Natural killer cell treated with Interleukin-12 subunit alpha and Interleukin-12 subunit beta and Interleukin-15 and Interleukin-18, amount 100 ng/mL, for 72 hours (primary cell): ENCODE results near the gene PRR16. TPM values are rescaled to one million over a fixed set of nuclear protein-coding genes. Genes with fewer than 3 reads are reported as not detected.

Source experiments
- ATAC-seq, 2 donors: fragments of 150-1000 bp; cut with Tn5 transposase in 1 of 2; sonication (Bioruptor Pico), chemical (Tn5 transposase) in 1 of 2; 2 replicates each; pipeline ENCODE4 v1.10.0; 2021
- DNase-seq: peaks from one replicate; pipeline ENCODE4 v3.0.0; 2022; ENCODE audit warnings: low spot score
- H3K27ac Mint-ChIP-seq, 2 donors: 1 replicate in 1 of 2; 2 replicates in 1 of 2; pipeline ENCODE4 v1.8.0; 2022; ENCODE audit warnings: mixed read lengths in 2 of 2, mild to moderate bottlenecking in 1 of 2, moderate library complexity in 1 of 2
- H3K27me3 Mint-ChIP-seq, 2 donors: 1 replicate in 1 of 2; 2 replicates in 1 of 2; pipeline ENCODE4 v1.8.0; 2022; ENCODE audit warnings: mixed read lengths in 2 of 2
- H3K36me3 Mint-ChIP-seq: one replicate; pipeline ENCODE4 v1.8.0; 2022; ENCODE audit warnings: mixed read lengths
- H3K4me1 Mint-ChIP-seq, 2 donors: 1 replicate in 1 of 2; 2 replicates in 1 of 2; pipeline ENCODE4 v1.8.0; 2022; ENCODE audit warnings: low read depth in 2 of 2, mixed read lengths in 2 of 2, mild to moderate bottlenecking in 1 of 2
- H3K4me3 Mint-ChIP-seq: one replicate; pipeline ENCODE4 v1.8.0; 2022; ENCODE audit warnings: mixed read lengths
- H3K9me3 Mint-ChIP-seq: 2 replicates; pipeline ENCODE4 v1.8.0; 2022; ENCODE audit warnings: mixed read lengths
- total RNA-seq, 2 donors: library from RNA; stranded (reverse); gene quantifications; one replicate each; pipeline ENCODE4 v1.2.3, GENCODE V29; 2022

The PRR16 gene
- total RNA-seq, 2 donors from 2014 or later, result not detected

DNA sequence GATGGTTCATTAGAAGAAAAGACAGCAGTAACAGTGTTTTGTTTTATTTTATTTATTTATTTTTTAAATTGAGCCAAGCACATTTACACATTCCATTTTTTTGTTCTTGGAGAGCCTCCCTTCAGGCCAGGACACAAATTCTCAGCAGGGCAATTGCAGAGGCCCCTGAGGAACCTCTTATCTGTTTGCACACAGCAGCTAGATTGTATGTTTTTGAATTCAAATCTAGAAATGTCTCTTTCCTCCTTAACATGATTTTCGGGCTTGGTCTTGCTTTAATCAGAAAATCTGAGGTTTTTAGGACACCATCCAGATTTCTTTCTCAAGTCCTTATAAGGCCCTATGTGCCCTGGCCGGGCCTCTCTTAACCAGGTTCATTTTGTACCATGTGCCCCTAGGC lies 76.0 kb downstream of the PRR16 start:
- Mint-ChIP-seq H3K4me1 (no peaks in the 10 kb centered on the region), H3K27ac (no peak overlapping the region)

DNA sequence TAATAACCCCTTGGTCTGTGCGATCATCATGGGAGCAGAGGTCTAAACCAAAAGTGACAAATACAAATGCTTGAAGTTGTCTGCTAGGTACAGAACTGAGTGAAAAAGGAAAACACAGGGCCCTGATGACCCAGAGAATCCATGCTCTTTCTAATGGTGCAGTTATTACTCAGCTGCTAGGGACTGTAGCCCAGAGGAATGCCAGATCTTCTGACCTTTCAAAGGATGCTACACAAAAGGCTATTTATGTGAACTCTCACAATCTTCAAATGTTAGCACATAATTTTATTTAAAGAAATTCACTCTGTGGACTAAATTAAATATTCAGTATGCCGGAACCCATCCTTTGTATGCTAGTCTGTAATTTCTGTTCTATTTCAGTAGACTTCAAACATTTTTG lies 79.9 kb downstream of the PRR16 start:
- H3K9me3 Mint-ChIP-seq, result peaks cover 8% of the 10 kb centered on the region
- H3K4me3 Mint-ChIP-seq, result no peak overlapping the region
- DNase-seq (no peak), ATAC-seq (no peak)
- H3K27ac Mint-ChIP-seq, result no peak overlapping the region
- no peaks in the 10 kb centered on the region for H3K27me3 Mint-ChIP-seq
- no peaks in the 10 kb centered on the region for H3K4me1 Mint-ChIP-seq
- no peaks in the 10 kb centered on the region for H3K36me3 Mint-ChIP-seq

More for the DNA sequence above, 76.0 kb downstream of the PRR16 start:
- DNase-seq, result no peak
- peaks cover 4% of the 10 kb centered on the region for H3K9me3 Mint-ChIP-seq
- ATAC-seq, result no peak
- H3K27me3 Mint-ChIP-seq, result no peaks in the 10 kb centered on the region
- H3K4me3 Mint-ChIP-seq, result no peak overlapping the region
- H3K36me3 Mint-ChIP-seq, result no peaks in the 10 kb centered on the region

DNA sequence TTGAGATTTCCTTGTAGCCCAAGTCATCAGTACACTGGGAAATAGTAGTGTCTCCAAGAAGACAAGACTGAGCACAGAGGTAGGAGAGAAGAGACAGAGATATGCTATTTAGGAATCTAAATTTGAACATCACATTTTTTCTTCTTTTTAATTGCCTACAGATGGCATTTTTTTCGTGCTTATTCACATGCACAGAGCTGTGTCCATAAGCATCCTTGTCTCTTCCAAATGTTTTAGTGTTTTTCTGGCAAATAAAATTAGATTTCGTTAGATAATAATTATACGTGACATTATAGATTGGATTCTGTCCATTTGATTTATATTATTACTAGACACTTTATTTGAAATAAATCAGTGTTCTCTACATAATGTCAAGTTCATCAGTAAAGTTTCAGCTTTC lies 80.9 kb downstream of the PRR16 start:
- H3K36me3 Mint-ChIP-seq, result no peaks in the 10 kb centered on the region
- peaks cover 8% of the 10 kb centered on the region for H3K9me3 Mint-ChIP-seq
- no peaks in the 10 kb centered on the region for H3K27me3 Mint-ChIP-seq
- H3K4me3 Mint-ChIP-seq, result no peak overlapping the region
- ATAC-seq (no peak), DNase-seq (no peak)
- H3K4me1 Mint-ChIP-seq, result no peaks in the 10 kb centered on the region
- H3K27ac Mint-ChIP-seq, result no peak overlapping the region

DNA sequence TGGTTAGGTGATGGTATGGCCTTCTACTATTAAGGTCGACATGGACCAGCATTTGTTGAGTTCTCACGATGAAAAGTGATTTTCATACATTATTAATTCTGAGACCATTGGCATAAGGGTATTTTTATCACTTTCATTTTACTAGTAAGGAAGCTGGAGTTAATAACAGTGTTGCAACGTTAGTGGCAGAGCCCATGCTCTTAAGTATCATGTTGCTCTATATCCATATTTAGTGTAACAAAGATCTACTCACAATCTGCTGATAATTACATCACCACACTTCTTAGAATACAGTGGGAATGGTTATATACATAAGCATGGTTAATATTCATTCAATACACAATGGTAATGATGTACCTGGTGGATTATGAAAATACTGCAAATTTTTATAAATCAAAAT lies 81.9 kb downstream of the PRR16 start:
- Mint-ChIP-seq H3K27me3 (no peaks in the 10 kb centered on the region), H3K4me1 (no peaks in the 10 kb centered on the region), H3K36me3 (no peaks in the 10 kb centered on the region), H3K27ac (no peak overlapping the region), H3K4me3 (no peak overlapping the region), H3K9me3 (peaks cover 8% of the 10 kb centered on the region)
- DNase-seq, result no peak
- no peak for ATAC-seq

DNA sequence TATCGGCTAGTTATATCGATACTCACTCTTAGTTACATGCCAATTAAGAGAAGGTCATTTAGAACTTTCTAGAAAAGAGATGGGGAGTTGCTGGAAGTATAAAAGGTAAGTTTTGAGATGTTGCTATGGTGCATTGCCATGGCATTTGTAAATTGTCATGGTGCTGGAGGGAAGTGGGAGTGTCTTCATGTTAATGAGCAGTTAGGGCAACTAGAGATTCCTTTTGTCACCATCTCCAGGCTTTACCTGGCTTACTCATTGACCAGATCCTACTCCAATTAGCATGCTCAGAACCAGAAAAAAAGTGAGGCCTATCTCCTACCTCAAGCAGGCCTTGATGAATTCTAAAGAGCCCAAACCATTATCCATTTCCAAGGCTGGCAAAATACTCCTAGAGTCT lies 82.8 kb downstream of the PRR16 start:
- Mint-ChIP-seq H3K4me3 (no peak overlapping the region), H3K27me3 (no peaks in the 10 kb centered on the region), H3K27ac (no peak overlapping the region), H3K36me3 (no peaks in the 10 kb centered on the region), H3K4me1 (no peaks in the 10 kb centered on the region), H3K9me3 (peaks cover 8% of the 10 kb centered on the region)
- no peak for DNase-seq
- no peak for ATAC-seq

DNA sequence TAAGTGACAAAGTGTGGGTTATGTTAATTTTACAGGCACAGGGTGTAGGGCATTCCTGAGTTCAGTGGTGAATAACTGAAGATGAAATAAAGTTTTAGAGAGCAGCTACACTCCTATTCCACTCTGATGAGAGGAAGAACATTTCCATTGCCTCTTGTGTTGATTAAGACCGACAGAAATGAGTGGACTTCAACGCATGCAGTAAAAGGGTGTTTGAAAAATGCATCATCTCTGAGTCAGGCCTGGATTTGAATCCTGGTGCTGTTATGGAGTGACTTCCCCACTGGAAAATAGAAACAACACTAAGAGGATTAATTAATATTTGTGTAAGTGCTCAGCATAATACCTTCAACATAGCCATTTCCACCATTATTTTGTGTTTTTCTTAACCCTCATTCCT lies 86.3 kb downstream of the PRR16 start:
- H3K36me3 Mint-ChIP-seq, result no peaks in the 10 kb centered on the region
- H3K4me1 Mint-ChIP-seq, result no peaks in the 10 kb centered on the region
- DNase-seq (no peak), ATAC-seq (no peak)
- no peaks in the 10 kb centered on the region for H3K27me3 Mint-ChIP-seq
- no peak overlapping the region for H3K4me3 Mint-ChIP-seq
- no peak overlapping the region for H3K27ac Mint-ChIP-seq
- peaks cover 5% of the 10 kb centered on the region for H3K9me3 Mint-ChIP-seq

GRCh38 chr5:120552638-120553037 lies 88.5 kb downstream of the PRR16 start:
- no peaks in the 10 kb centered on the region for H3K27me3 Mint-ChIP-seq
- no peak overlapping the region for H3K27ac Mint-ChIP-seq
- DNase-seq (no peak), ATAC-seq (no peak)
- no peak overlapping the region for H3K4me3 Mint-ChIP-seq
- no peaks in the 10 kb centered on the region for H3K4me1 Mint-ChIP-seq
- H3K9me3 Mint-ChIP-seq, result peaks cover 10% of the 10 kb centered on the region
- H3K36me3 Mint-ChIP-seq, result no peaks in the 10 kb centered on the region

DNA sequence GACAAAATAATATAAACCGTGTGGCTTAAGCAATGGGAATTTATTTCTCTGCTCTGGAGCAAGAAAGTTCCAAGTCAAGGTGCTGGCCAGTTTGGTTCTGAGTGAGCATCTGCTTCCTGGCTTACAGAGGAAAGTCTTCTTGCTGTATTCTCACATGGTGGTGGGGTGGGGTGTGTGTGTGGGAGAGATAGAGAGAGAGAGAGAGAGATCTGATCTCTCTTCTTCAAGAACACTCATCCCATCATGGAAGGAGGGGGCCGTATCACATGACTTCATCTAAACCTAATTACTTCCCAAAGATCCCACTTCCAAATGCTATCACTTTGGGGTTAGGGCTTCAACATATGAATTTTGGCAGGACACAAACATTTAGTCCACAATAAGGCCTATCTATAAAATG lies 91.2 kb downstream of the PRR16 start:
- peaks cover 11% of the 10 kb centered on the region for H3K9me3 Mint-ChIP-seq
- no peak for ATAC-seq
- no peak for DNase-seq
- no peaks in the 10 kb centered on the region for H3K27me3 Mint-ChIP-seq
- no peaks in the 10 kb centered on the region for H3K4me1 Mint-ChIP-seq
- no peaks in the 10 kb centered on the region for H3K36me3 Mint-ChIP-seq
- no peak overlapping the region for H3K4me3 Mint-ChIP-seq
- H3K27ac Mint-ChIP-seq, result no peak overlapping the region

DNA sequence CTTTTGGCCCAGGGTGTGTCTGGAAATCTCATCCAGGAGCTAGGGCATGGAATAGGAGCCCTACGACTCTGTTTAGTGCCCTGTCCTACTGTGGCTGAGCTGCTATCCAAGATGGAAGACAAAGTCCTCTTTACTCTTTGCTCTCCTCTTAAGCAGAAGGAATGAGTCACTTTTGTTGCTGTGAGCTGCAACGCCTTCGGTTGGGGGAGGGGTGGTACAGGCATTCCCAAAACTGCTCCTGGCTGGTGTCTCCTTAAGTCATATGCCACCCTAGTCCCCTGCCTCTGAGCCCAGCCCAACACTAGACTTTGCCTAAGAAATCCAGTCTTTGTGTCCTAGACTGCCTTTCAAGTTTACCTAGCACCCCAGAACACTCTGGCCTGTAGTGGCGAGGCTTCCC lies 99.9 kb downstream of the PRR16 start:
- Mint-ChIP-seq H3K4me1 (no peaks in the 10 kb centered on the region), H3K36me3 (no peaks in the 10 kb centered on the region)

GRCh38 chr5:120567066-120567465 lies 103.0 kb downstream of the PRR16 start:
- no peak for DNase-seq
- no peak for ATAC-seq
- no peak overlapping the region for H3K27ac Mint-ChIP-seq
- H3K4me3 Mint-ChIP-seq, result no peak overlapping the region
- peaks cover 15% of the 10 kb centered on the region for H3K9me3 Mint-ChIP-seq
- no peaks in the 10 kb centered on the region for H3K4me1 Mint-ChIP-seq
- no peaks in the 10 kb centered on the region for H3K27me3 Mint-ChIP-seq
- no peaks in the 10 kb centered on the region for H3K36me3 Mint-ChIP-seq

More for the DNA sequence above, 99.9 kb downstream of the PRR16 start:
- ATAC-seq (no peak), DNase-seq (no peak)
- peaks cover 6% of the 10 kb centered on the region for H3K9me3 Mint-ChIP-seq
- no peak overlapping the region for H3K4me3 Mint-ChIP-seq
- H3K27me3 Mint-ChIP-seq, result no peaks in the 10 kb centered on the region
- no peak overlapping the region for H3K27ac Mint-ChIP-seq

DNA sequence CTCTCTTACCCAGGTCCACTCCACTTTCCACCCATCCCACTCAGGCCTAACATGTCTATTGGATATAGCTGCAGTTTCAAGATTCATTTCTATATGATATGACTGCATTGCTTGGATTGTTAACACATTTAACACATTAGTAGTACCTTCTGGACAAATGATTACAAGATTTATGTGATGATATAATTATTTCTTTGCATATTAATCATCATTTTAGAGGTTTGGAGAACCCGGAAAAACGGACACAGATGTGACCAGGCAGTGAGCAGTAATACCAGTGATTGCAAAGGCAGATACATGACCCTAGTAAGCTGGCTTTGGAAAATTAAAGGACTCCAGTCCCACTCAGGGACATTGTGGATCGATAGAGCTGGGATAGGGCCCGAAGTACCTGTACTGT lies 103.8 kb downstream of the PRR16 start:
- no peak overlapping the region for H3K4me3 Mint-ChIP-seq
- no peak for DNase-seq
- no peaks in the 10 kb centered on the region for H3K4me1 Mint-ChIP-seq
- ATAC-seq, result no peak
- H3K27me3 Mint-ChIP-seq, result no peaks in the 10 kb centered on the region
- no peak overlapping the region for H3K27ac Mint-ChIP-seq
- peaks cover 18% of the 10 kb centered on the region for H3K9me3 Mint-ChIP-seq
- no peaks in the 10 kb centered on the region for H3K36me3 Mint-ChIP-seq

DNA sequence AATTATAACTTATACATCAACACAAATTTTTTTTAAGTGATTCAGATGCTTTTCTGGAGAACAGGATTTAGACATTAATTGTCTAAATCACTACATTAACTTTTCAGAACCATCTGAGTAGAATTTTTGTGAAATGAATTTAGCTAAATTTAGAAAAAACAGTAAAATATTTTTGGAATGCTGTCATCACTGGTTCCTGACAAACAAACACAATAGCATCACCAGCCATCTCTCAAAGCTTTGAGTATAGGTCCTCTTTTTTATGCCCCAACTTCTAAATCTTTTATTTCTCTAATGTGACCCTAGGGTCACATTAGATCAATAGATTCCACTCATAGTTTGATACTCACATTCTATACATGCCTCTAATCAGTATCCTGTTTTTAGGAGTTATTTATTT lies 104.6 kb downstream of the PRR16 start:
- Mint-ChIP-seq H3K27ac (no peak overlapping the region), H3K9me3 (peaks cover 18% of the 10 kb centered on the region), H3K4me1 (no peaks in the 10 kb centered on the region), H3K27me3 (no peaks in the 10 kb centered on the region), H3K4me3 (no peak overlapping the region), H3K36me3 (no peaks in the 10 kb centered on the region)
- ATAC-seq (no peak), DNase-seq (no peak)

DNA sequence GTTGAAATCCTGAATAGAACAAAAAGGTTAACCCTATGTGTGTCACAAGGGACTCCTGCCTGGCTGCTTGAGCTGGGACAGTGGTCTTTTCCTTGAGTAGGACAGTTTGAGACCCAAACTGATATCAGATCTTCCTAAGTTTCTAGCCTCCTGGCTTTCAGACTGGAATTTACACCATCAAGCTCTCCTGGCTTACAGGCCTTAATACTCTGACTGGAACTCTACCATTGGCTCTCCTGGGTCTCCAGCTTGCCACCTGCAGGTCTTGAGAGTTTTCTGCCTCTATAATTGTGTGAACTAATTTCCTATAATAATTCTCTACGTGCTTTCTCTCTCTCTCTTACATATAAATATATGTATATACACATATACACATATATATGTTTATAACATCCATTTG lies 112.5 kb downstream of the PRR16 start:
- Mint-ChIP-seq H3K4me1 (no peaks in the 10 kb centered on the region), H3K27ac (no peak overlapping the region)

GRCh38 chr5:120582635-120583034 lies 118.5 kb downstream of the PRR16 start:
- Mint-ChIP-seq H3K9me3 (peaks cover 11% of the 10 kb centered on the region), H3K36me3 (peaks cover 6% of the 10 kb centered on the region), H3K27me3 (no peaks in the 10 kb centered on the region), H3K4me1 (no peaks in the 10 kb centered on the region), H3K4me3 (no peak overlapping the region), H3K27ac (no peak overlapping the region)
- DNase-seq, result no peak
- ATAC-seq, result no peak

More for the DNA sequence above, 112.5 kb downstream of the PRR16 start:
- ATAC-seq, result no peak
- no peak for DNase-seq
- peaks cover 5% of the 10 kb centered on the region for H3K36me3 Mint-ChIP-seq
- no peaks in the 10 kb centered on the region for H3K27me3 Mint-ChIP-seq
- no peak overlapping the region for H3K4me3 Mint-ChIP-seq
- peaks cover 22% of the 10 kb centered on the region for H3K9me3 Mint-ChIP-seq

DNA sequence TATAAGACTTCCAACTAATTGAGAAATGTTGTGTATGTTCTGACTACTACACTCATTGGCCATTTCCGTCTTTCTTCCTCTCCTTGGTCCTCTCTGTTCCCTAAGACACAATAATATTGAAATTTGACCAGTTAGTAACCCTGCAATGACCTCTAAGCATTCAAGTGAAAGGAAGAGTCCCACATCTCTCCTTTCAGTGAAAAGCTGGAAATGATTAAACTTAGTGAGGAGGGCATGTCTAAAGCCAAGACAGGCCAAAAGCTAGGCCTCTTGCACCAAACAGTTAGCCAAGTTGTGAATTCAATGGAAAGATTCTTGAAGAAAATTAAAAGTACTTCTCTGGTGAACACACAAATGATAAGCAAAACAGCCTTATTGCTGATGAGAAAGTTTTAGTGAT lies 122.5 kb downstream of the PRR16 start:
- Mint-ChIP-seq H3K9me3 (peaks cover 8% of the 10 kb centered on the region), H3K4me1 (no peaks in the 10 kb centered on the region), H3K27me3 (no peaks in the 10 kb centered on the region), H3K36me3 (peaks cover under 1% of the 10 kb centered on the region), H3K4me3 (no peak overlapping the region), H3K27ac (no peak overlapping the region)
- DNase-seq (no peak), ATAC-seq (no peak)
